ENCODE measurements around the gene SEMA5A.

SEMA5A gene

DNA sequence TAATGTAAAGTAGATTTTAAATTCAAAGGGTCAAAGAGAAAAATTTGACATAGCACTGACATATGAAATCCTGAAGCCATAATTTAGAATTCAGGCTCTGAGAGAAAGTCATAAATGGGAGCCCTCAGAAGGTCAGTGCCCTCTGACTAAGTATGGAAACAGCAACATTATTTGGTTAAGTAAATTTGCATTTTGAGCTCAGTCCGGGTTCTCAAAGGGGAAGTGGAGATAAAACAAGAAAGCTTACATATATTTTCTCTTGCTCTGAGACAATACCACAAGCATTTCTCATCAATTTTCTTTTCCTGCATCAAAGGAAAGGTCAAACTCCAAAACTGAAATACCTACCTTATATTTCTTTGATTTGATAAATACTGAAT, 348.0 kb downstream of the SEMA5A start:
- no peak for DNase-seq

GRCh38 chr5:9196403-9197227, 349.3 kb downstream of the SEMA5A start:
- no peak for DNase-seq

GRCh38 chr5:9194509-9194908, 351.4 kb downstream of the SEMA5A start:
- no peak for DNase-seq

- no peak for DNase-seq
Measured at GRCh38 chr5:9192266-9192665, 353.6 kb downstream of the SEMA5A start.

DNA sequence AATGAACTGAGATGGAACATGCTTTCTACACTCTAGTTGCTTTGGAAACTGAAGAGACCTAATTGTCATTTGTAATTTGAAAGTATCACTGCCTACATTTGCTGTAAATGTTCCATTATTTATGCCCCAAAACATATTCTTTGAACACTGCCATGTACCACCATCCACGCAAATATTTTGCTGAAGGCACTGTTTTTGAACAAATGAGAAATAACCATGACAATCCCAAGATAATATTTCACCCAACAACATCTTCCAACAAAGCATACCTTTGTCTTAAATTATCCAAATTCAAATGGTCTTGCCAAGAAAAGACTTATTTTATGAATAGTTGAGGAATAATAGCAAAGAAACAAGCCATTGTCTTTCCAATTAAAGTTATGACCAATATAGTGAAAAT, 356.2 kb downstream of the SEMA5A start:
- no peak for DNase-seq

DNA sequence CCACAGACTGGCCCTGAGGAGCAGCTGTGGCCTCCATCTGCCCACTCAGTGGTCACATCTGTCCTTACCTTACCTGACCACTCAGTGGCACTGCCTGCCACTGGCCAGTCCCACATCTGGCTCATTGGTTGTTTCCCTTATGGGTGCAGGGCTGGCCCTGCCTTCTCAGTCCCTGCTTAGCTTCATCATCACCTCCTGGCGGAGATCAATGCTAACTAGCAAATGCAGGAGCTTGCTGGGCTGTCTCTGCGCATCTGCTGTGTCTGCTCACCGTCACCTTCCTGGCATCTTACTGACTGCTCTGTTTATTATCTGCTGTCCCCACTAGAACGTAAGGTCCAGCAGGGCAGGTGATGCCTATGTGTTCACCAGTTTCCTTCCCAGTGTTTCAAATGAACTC, 356.9 kb downstream of the SEMA5A start:
- no peak for DNase-seq

GRCh38 chr5:9188131-9188530, 357.7 kb downstream of the SEMA5A start:
- no peak for DNase-seq

- no peak for DNase-seq
Measured at GRCh38 chr5:9187614-9188013, 358.3 kb downstream of the SEMA5A start.

GRCh38 chr5:9186069-9186468, 359.8 kb downstream of the SEMA5A start:
- no peak for DNase-seq

DNA sequence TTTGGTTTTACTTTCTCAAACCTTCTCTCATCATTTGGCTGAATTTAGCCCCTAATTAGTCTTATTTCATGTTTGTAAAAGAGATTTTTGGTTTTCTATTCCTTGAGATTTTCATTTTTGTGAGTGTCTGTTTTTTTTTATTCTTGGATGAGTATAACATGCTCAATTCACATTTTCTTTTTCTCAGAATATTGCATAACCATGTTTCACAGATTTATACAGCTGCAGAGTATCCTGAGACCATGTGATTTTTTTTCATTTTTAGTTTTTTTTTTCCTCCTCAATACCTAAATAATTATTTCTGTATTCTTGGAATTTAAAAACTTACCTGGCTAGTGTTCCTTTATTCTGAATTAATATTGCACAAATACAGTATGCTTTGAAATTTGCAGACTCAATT, 361.9 kb downstream of the SEMA5A start:
- DNase-seq = no peak

DNA sequence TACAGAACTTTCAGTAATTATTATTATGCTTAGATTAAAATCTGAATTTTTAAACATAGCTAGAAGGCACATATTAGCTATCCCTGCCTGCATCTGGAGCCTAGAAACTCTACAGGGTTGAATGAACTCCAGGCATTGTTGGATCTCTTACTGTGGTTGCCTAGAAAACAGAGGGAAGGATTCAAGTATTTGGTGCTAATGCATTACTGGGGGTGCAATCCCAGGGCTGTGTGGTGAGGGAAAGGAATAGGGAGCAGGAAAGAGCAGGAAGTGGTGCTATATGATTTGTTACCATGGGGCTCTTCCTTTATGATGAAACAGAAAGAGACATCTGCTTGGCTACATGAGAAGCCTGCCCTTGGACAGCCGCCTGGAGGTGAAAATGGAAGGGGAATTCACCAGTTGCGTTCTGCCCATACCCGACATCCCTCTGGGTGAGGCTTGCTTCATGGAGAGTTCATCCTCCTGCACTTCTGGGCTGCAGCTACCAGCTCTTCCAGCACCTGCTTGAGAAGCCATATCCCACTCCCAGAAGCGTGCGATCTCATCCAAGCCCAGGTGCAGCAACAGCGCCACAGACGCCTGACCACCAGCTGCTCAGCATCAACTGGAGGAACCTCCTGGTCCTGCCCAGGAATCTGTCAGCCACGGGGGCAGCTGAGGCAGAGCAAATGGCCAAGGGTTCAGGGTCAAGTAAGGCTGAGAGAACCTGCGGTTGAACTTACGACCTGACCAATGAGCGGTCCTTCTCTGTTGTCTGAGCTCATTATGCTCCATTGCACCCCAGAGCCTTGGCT, 362.8 kb downstream of the SEMA5A start:
- DNase-seq = no peak

DNA sequence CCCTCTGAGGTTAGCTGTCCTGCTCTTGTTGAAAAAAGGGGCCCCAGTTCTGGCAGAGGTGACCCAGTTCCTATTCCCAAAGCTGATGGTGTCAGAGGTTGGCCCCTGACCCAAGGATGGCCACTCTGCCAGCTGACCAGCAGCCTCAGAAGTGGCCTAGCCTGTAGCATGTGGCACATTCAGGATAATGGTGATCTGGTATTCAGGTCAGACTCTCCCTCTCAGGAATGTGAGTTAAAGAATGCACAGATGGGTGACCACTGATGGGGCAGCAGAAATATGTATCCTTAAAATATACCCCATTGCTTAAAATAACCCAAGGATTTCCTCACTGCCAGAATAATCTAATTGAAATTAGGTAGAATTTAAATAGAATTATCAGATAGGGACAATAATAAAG, 369.2 kb downstream of the SEMA5A start:
- no peak for DNase-seq

- no peak for DNase-seq
Measured at GRCh38 chr5:9174446-9174845, 371.4 kb downstream of the SEMA5A start.

DNA sequence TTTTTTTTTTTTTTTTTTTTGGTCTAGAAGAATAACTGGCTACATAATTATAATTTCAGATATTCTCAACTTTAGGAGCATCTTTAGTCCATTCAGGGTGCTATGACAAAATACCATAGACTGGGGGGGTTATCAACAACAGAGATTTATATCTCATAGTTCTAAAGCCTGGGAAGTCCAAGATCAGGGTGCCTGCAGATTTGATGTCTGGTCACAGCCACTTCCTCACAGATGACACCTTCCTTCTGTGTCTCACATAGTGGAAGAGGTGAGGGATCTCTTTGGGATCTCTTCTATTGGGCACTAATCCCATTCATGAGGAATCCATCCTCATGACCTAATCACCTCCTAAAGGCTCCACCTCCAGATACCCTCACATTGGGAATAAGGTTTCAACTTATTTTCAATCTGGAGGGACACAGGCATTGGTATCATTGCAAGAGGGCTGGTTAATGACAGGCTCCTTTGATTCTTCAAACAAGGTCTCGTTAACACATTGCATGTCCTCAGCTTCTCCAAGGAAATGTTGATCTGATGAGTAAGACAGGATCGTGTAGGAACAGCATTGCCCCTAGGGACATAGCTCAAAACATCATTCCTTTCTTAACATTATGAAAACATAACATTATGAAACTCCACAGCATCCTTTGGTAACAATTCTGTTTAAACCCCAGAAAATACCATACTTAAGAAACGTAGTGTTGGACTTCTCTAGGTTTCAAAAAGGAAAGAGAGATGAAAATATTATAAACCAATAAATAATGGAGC, 372.4 kb downstream of the SEMA5A start:
- DNase-seq = no peak

DNA sequence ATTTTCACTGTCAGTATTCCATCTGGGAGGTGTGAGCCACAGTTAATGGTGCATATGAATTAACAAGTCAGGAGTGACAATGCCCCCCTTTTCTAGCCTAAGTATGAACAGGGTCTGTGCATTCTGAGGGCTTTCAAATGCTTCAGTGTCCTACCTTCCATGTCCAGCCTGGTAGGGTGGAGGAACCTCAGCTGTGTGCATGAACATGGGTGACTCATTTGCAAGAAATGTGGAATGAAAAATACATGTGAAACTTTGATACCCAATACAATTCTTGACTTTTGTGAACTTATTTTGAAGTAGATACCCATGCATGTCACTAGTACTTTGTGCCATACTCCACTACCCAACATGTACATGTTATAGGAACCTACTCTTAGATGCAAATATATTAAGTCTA, 375.8 kb downstream of the SEMA5A start:
- no peak for DNase-seq

DNA sequence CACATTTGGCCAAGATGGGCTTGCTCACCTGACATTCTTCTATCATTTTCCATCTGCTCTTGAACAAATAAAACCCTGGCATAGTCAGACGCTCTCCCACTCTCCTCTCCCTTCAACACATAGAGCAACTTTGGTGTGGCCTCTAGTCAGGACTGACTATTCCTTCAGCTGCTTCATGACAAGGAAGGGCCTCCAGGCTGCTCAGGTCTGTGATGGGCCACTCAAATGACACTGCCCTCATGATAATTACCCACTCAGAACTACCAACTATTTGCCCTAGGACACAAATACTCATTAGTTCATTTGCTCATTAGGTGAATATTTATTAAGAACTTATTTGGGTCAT, 376.3 kb downstream of the SEMA5A start:
- no peak for DNase-seq

DNA sequence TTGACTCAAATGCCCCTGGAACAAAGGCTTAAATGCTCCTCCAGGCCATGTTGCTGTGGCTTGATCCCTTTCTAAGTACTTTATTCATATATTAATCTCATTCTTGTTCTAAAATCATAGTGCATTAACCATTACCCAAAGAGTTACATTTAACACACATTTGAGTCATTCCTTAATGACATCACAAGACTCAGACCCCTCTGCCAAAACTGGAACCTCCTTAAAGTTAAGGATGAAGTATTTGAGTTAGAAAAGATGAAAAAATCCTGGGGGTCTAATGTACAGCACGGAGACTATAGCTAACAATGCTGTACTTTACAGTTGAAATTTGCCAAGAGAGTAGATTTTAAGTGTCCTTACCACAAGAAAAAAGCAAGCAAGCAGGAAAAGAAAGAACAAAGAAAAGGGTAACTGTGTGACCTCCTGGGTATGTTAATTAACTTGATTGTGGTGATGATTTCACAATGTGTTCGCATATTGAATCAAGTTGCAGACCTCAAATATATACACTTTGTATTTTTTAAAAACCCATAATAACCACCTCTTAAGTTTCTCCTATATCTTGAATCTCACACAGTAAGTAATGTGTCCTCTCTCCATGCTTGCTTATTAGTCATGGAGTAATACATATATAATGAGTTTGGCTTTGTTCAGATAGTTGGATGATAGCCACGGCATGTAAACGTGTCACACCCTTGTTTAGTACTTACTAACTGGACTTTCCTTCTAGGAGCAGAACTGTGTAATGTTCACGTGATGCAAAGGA, 376.9 kb downstream of the SEMA5A start:
- no peak for DNase-seq

DNA sequence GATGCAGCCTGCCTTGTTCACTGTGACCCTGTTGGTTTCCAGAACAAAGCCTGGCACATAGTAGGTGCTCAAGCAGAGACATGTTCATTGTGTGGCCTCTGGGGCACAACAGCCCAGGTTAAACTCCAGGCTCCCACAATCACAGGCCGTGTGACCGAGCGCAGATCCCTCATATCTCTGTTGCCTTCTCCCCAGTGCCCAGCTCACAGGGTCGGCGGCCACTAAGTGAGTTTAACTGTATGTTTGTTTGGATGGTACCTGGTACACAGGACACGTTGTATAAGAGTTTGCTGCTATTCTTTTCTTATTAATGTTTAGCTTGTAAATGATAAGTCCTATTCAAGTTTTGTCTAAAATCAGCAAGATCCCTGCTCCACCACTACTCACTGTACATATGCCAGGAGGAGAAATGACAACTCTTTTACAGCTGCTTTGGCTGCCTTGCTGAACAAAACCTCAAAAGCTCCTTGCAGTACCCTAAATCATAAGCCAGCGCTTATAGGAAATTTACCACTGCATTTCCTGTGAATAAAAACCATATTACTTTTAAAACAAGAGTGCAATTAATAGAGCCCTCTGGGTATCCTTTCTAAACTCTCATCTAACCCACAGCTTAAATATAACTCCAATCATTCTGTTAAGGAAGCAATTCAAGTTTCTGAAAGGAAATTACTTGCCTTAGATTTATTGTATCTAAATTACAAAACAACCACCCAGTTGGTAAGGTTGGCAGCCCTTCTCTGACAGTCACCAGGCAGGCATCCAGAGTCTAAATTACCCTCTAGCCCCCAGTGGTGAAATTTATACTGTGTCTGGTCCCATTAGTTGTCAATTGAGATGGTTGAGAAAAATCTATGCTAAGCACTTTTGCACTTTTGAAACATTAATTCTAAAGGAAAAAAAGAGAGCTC, 379.4 kb downstream of the SEMA5A start:
- no peak for DNase-seq

- DNase-seq = no peak
Measured at GRCh38 chr5:9165546-9165945, 380.3 kb downstream of the SEMA5A start.

DNA sequence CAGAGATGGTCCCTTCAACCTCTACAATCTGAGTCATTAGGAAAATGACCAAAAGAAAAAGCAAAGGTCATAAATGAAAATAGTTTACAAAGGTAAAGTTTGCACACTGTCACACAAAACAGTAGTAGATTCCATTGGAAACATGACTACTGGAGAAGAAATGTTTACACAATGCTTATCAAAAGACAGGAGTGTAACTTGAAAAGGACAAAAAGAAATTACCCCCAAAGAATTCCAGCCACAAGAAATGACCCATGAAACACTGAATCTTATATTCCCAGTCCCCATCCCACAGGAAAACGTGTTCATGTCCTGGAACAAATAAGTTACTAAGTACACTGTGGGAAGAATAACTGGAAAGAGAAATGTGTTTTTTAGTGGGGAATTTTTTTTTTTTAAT, 385.1 kb downstream of the SEMA5A start:
- no peak for DNase-seq

GRCh38 chr5:9157811-9158210, 388.1 kb downstream of the SEMA5A start:
- DNase-seq = no peak

- no peak for DNase-seq
Measured at GRCh38 chr5:9157020-9157419, 388.9 kb downstream of the SEMA5A start.

All from effector CD8-positive, alpha-beta T cell (primary cell).